Activated CD4-positive, CD25-positive, alpha-beta regulatory T cell treated with anti-CD3 and anti-CD28 coated beads, Interleukin-2, amount 50 U/mL, for 16 hours (primary cell): ENCODE data around the gene HHIPL1.
"Not testable (repeated sequence)": the region's sequence is repeated elsewhere in the genome, so short reads cannot be mapped to it uniquely, and the experiment has no call there.

Experiments
- DNase-seq: peaks from one replicate; pipeline ENCODE4 v3.0.0-alpha.2; 2020; ENCODE audit warnings: low read depth, low spot score

The HHIPL1 gene

DNA sequence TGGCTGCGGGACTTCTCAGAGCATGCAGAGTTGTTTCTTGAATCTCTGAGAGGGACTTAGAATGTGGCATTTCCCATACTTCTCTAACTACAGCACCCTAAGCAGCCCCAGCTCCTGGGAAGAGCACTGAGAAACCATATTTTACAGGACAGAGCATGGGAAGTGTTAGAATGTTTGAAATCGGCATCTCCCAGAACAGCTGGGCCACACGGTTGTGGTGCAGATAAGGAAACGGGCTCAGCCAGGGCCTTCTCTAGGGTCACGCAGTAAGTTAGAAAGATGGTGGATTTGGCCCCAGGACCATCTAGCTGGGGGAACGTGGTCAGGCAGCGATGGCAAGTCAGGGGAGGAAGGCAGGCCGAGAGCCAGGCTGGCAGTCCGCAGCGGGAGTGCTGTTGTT is 10.5 kb upstream of the HHIPL1 start:
- no peak for DNase-seq

DNA sequence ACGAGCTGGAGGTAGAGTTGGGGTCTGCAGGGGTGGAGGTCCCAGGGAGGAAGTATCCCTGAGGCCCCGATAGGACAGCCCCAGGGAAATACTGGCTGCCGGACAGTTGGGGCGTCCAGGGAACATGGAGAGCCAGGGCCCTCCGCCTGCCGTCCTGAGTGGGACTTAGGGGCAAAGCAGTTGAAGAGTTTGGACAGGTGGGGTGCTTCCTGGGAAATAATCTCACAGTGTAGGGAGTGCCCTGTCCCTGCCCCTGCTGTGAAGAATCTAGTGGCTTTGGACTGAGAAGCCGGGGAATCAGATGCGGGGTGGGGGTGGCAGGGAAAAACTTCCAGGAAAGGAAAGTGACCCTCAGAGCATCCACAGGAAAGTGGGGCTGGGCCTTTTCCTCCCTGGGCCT is 9.8 kb upstream of the HHIPL1 start:
- no peak for DNase-seq

GRCh38 chr14:99636487-99636886 is 8.4 kb upstream of the HHIPL1 start:
- no peak for DNase-seq

- no peak for DNase-seq
These were observed 7.3 kb upstream of the HHIPL1 start for GRCh38 chr14:99637624-99638023.

- DNase-seq: not testable (repeated sequence)
These were observed 2.2 kb upstream of the HHIPL1 start for GRCh38 chr14:99642771-99643170.

DNA sequence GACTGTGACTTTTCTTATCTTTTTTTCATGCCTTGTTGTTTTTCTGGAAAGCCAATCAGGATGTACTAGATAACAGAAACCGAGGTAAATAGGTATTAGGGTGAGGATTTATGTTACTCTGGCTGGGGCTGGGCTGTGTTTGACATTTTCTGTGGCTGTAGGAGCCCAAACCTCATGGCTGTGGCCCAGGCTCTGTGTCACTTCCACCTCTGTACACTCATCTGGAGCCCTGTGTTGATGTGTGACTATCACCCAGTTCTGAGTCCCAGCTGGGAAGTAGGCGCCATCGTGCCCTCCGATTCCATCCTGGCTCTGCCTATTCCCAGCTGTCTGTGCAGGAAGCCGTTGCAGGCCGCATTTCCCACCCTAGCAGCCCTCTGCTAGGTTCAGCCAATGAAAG is 1.6 kb upstream of the HHIPL1 start:
- no peak for DNase-seq

GRCh38 chr14:99644035-99644587 is 818 bp upstream of the HHIPL1 start:
- DNase-seq: no peak

GRCh38 chr14:99645545-99646505 is 896 bp downstream of the HHIPL1 start:
- no peak for DNase-seq

DNA sequence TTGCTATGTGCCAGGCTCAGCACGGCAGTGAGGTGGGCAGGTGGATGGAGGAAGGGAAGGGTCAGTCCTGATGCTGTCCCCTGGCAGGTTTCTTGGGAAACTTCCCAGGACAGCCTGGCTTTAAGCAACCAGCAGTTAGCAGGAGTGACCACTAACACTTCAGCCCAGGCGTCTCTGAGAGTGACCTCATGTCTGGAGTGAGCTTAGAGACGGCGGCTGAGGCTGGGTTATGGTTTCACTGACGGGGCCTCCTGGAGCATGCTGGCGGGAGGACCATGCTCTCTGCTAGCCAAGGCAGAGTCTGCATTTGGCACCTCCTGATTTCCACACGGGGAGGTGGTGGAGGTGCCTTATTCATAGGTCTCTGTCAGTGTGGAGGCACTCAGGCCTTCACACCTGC is 2.5 kb downstream of the HHIPL1 start:
- DNase-seq: no peak

DNA sequence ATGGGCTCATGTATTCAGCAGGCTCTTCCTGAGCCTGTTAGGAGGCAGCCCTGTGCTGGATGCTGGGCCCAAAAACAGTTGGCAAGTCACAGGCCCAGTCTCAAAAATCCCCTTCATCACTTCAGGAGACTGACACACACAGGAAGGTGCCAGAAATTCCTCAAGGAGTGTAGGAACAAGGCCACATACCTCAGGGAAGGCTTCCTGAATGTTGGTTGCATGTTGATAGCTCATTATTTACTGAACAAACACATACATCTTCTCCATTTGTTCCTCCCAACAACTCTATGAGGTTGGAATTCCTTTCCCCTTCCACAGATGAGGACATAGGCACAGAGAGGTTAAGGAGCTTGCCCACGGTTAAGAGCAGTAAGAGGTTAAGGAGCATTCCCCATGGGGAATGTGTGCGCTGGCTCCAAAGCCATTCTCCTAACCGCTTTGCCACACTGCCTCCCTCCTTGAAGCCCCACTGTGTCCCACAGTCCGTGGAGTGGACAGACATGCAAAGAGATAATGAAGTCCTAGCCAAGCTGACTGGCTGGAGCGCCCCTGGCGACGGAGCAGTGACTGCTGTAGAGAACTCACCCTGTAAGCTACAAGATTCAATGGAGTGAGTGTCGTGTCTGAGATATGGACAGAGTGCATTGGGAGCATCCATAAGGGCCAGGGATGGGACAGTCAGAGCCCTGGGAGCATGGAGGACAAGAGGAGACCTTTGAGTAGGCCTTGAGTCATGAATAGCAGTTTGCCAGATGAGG is 3.3 kb downstream of the HHIPL1 start:
- DNase-seq: no peak

- DNase-seq: no peak
These were observed 4.3 kb downstream of the HHIPL1 start for GRCh38 chr14:99649219-99649618.

DNA sequence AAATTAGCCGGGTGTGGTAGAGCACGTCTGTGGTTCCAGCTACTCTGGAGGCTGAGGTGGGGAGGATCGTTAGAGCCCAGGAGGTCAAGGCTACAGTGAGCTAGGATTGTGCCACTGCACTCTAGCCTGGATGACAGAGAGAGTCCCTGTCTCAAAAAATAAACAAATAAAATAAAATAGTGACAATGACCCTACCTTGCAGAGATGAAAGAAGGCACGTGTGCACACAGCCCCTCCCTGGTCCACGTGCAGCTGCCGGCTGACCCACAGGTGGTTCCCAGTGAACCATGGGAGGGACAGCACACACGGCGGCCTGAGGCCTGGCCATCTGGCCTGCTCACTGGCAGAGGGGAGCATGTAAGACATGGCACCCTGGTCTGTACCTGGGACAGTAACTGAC is 4.7 kb downstream of the HHIPL1 start:
- DNase-seq: no peak

DNA sequence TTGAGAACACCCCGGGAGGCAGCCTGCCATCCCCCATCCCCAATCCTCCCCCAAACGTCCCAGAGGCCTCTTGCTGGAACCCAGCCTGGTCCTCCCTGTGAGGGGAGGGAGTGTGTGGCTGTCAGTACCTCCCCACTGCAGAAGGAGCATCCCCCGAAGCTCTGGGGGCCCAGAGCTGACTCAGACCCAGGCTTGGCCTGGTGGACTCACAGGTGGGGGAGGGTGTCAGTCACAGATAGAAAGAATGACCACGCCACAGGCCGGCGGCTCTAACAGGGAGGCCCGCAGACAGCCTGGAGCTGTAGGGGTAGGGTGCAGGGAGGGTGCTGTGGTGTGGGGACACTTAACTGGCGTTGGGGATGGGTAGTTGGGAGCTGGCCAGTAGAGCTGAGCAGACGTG is 5.3 kb downstream of the HHIPL1 start:
- no peak for DNase-seq

- no peak for DNase-seq
These were observed 7.2 kb downstream of the HHIPL1 start for GRCh38 chr14:99651953-99652746.

GRCh38 chr14:99654235-99654985 is 9.5 kb downstream of the HHIPL1 start:
- no peak for DNase-seq

- no peak for DNase-seq
These were observed 10.6 kb downstream of the HHIPL1 start for GRCh38 chr14:99655521-99655920.

GRCh38 chr14:99656171-99656570 is 11.2 kb downstream of the HHIPL1 start:
- DNase-seq: no peak

DNA sequence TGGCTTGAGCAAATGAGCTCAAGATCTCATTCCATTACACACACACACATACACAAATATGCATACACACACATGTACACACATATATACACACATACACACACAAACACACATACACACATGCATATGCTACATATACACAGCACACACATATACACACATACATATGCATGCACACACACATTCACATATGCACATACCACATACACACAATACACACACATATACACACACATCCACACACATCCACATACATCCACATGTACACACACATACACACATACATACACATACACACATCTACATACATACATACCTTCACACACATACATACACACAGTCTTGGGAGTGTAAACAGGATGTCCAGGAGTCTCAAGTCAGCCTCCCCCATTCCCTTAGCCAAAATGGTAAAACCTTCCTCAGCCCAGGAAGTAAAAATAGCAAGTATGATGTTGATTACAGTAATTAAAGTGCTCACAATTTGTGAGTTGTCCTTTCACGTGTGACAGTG is 12.8 kb downstream of the HHIPL1 start:
- no peak for DNase-seq

GRCh38 chr14:99658218-99658845 is 13.4 kb downstream of the HHIPL1 start:
- DNase-seq: no peak

DNA sequence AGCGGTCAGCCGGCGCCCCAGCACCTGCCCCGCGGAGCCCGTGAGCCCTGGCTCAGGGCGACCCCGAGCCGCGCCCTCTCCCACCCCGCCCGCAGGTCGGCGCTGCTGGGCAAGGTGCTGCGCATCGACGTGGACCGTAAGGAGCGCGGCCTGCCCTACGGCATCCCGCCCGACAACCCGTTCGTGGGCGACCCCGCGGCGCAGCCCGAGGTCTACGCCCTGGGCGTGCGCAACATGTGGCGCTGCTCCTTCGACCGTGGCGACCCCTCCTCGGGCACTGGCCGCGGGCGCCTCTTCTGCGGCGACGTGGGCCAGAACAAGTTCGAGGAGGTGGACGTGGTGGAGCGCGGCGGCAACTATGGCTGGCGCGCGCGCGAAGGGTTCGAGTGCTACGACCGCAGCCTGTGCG is 14.4 kb downstream of the HHIPL1 start:
- no peak for DNase-seq
